ENCODE measurements around the gene PRR4.

PRR4 gene, protein sequence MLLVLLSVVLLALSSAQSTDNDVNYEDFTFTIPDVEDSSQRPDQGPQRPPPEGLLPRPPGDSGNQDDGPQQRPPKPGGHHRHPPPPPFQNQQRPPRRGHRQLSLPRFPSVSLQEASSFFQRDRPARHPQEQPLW

DNA sequence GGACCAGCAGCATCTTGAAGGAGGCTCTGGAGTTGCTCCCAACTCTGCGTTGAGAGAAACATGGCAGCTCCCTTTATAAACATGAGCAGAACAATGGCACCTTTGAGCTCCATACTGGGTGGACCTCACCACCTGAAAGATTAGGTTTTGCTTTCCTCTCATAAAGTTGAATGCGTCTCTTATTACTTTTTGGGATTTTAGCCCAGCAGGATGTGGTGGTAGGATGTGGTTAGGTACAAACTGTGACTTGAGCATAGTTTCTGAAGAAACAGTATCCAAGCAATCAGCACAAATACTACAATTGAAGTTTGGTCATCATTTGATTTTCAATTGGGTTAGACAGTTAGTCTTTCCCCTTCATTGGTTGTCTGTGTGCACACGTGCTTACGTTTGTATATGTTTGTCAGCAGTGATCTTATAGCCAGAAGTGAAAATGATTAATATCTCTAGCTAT is at the start of gene PRR4:
Gene PRR4, minus strand, starts transcription at position 51 of the 454 bp plus-strand sequence. Its CDS starts 38 bp downstream, at position 13.
- DNase-seq, result no peak

DNA sequence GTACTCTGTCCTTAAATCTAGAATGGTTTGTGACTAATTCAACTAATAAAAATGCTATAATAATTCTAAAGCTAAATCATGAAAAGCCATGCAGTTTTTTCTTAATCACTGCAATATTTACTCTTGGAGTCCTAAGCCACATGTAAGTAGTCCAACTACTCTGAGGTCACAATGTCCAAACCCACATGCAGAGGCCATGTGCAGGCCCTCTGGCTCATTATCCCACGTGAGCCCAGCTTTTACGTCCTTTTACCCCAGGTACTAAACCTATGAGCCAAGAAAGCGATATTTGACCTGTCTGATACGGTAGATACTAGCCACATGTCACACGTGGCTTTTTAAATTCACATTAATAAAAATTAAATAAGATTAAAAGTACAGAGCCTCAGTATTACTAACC is 47.6 kb upstream of the PRR4 start:
- DNase-seq, result no peak

DNA sequence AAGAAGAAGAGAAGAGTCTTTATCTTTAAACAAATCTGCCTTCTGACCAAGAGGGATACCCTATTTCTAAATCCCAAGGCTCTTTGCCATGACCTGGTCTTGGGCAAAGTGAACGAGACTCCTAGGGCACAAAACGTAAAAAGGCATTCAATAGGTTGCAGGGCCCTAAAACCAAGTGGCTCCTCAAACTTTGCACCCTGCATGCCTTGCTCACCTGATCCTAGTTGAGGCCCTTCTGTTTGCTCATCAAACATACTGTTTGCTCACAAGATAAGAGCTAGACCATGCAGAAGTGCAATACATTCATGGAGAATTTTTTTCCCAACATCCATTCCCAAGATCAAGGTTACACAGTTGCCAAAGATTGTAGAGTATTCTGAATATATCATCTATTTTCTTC is 42.7 kb upstream of the PRR4 start:
- DNase-seq, result no peak

DNA sequence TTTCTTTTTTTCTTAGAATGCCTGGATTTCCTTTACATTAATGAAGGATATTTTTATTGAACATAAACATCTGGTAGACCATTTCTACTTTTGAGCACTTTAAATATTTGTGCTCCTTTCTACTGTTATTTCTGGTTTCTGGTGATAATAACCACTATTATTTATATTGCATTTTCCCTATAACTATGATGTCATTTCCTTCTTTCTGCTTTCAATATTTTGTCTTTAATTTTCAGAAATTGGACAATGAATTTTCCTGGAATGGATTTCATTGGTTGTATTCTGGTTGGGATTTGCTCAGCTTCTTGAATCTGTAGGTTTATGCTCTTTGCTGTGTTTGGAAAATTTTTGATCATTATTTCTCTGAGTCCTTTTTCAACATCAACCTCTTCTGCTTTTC is 40.0 kb upstream of the PRR4 start:
- DNase-seq, result no peak

DNA sequence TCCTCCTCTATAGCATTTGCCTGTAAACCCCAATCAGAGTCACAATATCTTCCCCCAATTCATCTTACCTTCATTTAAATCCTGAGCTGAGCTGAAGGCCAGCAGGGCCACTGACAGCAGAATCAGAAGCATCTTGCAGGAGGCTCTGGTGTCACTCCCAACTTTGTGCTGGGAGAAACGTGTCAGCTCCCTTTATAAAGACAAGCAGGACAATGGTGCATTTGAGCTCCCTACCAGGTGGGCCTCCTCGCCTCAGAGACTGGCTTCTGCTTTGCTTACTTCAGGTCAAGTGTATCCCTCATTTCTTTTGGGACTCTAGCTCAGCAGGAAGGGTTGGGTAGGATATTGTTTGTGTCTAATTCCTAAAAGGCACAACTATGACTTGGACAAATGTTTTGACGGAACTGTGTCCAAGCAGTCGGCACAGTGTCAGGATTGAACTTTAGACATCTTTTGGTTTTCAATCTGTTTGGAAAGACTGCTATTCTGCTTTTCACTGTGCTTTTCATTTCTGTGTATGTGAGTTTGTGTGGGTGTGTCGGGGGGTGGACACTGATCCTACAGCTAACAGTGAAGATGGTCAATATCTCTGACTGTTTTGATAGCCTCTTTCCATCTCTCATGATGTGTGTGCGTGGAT is 34.9 kb upstream of the PRR4 start, which contains the start of gene PRH1:
Gene PRH1, minus strand, starts transcription at position 170 of the 640 bp plus-strand sequence. Its CDS starts 38 bp downstream, at position 132.
- no peak for DNase-seq

DNA sequence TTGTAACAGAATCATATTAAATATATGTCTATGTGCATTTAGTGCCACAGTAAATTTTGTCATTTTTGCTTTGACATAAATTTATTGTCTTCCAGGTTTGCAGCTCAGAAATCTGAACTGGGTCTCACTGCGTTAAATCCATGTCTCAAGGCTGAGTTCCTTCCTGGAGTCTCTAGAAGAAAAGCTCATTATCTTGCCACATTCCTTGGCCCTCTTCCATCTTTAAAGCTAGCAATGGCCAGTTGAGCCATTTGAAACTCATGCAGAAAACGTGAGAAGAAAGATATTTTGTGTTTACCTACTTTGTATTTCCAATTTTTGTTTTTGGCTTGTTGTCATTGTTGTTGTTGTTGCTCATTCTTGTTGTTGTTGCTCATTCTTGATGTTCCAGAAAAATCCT is 24.1 kb upstream of the PRR4 start:
- no peak for DNase-seq

DNA sequence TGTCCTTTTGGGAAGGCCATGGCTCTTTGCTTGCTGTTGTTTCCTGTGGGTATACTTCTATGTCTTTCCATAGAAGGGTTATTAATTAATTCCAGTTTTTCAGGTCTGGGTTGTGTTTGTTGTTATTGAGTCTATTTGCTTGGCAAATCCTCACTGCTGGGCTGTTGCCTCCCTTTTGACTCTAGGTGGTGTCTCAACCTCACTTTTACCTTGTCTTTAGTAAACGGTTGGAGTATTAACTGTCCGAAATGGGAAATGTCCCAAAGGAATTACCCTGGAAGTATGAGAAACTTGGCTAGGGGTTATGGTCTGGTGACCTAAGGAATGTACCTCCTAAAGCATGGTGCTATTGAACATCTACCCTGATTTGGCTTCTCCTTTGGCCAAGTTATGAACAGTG is 18.1 kb upstream of the PRR4 start:
- DNase-seq, result no peak

DNA sequence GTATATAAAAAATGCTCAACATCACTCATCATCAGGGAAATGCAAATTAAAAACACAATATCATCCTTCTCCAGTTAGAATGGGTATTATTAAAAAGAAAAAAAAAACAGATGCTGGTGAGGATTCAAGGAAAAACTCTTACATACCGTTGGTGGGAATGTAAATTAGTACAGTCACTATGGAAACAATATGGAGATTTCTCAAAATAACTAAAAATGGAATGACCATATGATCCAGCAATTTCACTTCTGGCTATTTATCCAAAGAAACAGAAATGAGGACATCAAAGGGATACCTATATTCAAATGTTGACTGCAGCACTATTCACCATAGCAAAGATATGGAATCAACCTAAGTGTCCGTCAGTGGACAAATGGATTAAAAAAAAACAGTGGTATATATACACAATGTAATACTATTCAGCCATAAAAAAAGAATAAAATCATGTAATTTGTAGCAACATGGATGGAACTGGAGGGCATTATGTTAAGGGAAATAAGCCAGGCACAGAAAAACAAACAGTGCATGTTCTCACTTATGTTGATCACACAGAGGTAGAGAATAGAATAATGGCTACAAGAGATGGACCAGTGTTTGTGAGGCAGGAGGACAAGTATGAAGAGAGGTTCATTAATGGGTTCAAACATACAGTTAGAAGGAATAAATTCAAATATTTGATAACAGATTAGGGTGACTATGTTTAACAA is 14.4 kb upstream of the PRR4 start:
- no peak for DNase-seq

DNA sequence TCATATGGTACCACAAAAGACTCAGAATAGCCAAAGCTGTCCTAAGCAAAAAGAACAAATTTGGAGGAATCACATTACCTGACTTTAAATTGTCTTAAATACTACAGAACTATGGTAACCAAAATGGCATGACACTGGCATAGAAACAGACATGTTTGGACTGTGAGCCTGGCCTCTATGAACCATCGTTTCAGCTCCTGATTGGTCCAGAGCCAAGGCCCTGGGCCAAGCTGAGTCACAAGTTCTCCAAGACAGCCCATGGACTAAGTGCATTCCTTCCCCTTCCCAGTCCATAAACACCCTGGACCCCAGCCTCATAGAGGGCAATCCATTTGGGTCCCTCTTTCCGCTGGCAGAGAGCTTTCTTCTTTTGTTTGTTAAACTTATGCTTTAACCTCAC is 12.1 kb upstream of the PRR4 start:
- DNase-seq, result no peak

DNA sequence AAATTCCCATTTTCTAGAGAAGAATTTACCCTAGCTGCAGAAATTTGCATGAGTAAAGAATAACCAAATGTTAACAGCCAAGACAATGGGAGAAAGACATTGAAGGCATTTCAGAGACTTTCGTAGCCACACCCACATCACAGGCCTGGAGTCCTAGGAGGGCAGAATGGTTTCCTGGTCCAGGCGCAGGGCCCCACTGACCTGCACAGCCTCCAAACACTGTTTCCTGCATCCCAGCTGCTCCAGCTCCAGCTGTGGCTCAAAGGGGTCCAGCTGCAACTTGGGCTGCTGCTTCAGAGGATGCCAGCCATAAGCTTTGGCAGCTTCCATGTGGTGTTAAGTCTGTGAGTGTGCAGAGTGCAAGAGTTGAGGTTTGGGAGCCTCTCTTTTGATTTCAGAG is 6.5 kb upstream of the PRR4 start:
- DNase-seq, result no peak

DNA sequence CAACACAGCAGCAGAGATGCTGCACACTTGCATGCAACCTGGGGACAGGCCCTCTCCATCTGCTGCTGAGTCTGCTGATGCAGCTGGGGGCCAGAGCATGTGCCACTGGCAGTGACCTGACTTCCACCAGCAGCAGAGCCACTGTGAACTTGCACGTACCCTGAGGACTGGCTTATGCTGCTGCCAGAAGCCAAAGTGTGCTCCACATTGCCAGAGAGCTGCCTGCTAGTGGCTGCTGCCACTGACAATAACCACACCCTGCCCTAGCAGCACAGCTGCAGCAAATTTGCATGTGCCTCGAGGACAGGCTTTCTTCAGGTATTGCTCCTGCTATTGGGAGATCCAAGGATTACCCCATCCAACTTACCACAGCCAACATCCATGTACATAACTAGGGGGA is 4.5 kb upstream of the PRR4 start:
- DNase-seq, result no peak

DNA sequence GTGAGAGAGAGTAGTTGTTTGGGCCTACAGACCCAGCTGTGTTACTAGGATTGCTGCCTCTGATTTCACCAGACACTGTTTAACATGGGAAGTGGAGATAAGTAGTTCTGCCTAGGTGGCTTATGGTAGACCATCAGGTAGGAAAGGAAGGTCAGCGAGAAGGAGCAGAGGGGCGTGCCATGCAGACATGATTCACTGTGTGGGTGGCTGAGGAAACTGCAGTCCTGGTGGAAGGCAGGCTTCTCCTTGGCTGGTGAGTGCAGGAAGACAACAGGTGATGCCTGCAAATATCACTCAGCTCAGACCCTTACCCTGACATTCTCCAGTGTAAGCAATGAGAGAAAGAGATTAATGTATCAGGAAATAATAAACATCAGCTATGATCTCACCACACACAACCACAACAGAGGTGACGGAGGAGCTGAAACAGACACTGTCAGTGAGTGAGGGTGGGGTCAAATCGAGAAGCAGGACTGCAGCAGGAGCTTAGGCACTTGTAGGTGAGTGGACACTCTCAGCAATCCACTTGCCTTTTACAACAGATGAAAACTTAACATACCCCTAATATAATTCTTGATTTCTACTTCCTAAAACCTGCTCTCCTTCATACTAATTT is 2.1 kb upstream of the PRR4 start:
- no peak for DNase-seq

DNA sequence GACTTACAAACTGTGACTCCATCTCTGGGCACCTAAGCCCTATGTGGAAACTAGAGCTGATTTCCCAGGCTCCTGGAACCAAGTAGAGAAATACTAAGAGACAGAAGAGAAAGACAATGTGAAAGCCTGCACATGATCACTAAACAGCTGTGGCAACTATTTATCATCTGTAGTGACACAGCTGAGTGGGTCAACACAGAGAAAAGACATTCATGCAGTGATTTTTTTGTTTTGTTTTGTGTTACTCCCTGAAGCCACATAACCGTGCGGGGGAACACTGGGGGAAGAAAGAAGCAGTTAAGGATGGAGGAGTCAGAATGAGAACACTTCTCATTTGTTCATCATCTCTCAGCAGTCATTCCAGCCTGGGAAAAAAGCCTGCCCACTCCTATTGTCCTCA is 1.5 kb downstream of the PRR4 start:
- DNase-seq, result no peak

DNA sequence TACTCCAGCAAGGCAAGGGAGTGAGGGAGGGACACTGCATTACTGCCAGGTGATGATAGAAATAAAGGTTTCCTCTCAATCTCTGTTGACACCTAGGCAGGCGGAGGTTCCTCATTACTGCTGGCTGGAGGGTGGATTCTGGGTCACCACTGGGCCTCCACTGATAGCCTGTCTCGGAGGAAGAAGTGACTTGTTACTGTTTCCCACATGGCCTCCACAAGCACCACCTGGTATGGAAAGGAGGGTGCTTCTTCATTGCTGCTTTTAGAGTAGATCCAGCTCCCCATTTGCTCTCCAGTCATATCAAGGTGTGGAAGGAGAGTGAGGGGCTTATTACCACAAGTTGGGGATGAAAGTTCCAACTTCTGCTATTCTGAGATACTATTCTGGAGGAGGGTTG is 6.4 kb downstream of the PRR4 start:
- no peak for DNase-seq

DNA sequence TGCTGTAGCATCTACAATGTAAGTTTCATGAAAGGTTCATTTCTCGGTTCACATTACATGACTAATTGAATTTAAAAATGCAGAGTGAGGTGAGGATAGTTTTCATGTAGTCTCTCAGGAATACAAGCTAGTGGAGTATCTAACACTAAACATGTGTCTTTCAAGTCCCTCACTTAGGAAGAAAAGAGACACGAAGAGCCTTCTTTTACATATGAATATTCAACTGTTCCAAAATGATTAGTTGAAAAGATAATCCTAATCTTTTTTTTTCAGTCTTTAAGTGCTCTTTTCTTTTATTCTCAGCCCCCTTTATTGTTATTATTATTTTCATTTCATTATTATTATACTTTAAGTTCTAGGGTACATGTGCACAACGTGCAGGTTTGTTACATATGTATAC is 10.8 kb downstream of the PRR4 start:
- DNase-seq, result no peak

DNA sequence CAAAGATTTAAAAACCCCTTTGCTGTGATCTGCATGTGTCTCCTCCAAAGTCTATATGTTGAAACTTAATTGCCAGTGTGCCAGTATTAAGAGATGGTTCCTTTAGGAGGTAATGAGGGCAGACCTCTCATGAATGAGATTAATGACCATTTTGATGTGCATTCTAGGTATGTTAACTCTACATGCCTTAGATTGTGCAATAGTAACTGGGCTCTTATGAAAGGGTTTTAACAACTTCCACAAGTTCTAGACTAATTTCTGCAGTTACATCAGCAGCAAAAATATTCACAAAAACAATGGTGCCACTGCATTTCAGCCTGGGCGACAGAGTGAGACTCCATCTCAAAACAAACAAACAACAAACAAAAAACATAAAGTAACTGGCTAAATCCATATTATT is 19.3 kb downstream of the PRR4 start:
- DNase-seq, result no peak

DNA sequence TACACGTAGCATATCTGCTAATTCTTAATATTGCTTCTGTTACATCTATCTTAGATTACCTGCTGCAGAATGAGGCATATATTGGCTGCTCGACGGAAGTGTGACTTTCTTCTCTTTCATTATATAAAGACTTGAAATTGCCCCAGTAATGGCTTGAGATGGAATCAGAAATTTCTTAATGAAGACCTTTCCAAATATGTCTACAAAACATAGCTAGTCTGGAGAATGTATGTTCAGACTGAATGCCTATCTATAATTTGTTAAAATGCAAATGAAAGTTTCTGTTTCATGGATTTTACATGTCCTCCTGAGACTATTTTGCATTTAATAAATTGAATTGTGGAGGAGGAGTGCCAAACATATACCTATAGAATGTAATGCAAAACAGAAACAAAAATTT is 23.0 kb downstream of the PRR4 start, which contains the start of gene TAS2R10:
Gene TAS2R10, minus strand, starts transcription at position 101 of the 400 bp plus-strand sequence. Its CDS starts 89 bp downstream, at position 12.
- DNase-seq, result no peak

DNA sequence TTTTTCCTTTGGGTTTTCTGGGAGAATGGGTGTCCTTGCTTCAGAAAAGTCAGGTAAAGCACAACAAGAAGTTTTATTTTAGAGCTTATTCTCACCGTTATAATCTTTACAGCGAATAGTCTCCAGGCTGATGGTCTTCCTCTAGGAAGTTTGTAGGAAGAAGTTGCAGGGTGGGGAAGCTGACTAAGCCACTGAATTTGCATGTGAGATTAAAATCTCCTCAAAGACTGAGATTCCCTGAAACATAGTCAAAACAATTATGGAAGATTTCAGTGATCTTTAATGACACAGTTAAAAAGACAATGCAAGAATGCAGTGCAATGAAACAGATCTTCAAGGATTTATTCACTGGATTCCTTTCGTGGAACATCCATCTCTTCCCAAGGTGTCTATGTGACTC is 24.3 kb downstream of the PRR4 start:
- no peak for DNase-seq

DNA sequence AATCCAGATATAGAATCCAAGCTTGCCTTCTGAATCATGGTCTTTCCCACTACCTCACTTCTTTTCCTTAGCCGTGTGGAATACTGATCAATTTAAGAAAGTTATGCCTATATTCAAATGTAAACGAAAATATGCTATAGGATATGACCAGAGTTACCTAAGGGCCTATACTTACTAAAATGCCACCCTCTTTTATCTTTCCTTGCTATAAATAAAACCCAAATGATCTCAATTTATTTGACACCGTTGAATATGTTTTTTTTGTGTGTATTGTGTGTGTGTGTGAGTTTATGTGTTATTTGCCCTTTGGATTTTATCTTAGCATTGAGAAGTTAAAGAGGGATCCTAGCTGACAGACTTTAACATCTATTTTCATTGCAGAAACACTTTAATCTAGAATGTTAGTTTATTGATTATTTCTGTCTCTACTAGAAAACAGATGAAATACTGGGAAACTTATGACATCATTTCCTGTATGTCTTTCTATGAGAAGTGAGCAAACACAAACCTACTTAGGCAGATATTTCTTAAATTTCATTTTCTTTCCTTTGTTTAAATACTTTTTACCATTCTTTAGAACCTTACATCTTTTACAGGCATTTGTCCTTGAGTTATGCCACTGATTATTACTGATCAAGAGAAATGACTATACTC is 37.3 kb downstream of the PRR4 start:
- no peak for DNase-seq

DNA sequence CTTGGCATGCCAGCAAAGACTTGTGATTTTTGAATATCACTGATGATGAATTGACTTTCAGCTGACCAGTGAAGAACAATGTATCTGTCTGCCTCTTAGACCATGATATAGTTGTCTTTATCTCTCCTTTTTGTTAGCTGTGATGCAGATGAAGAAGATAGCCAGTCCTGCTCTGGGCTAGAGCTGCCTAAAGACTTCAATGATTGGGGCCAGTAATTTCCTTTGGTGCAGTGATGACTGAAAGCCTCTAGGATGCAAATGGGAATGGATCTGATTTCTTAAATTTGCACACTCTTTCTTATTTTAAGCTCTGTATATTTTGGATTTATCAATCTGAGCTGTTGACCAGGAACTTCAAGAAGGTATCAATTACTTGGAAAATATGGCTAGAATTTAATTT is 39.2 kb downstream of the PRR4 start, which contains the start of gene TAS2R9:
Gene TAS2R9, minus strand, starts transcription at position 101 of the 400 bp plus-strand sequence. Its CDS starts 93 bp downstream, at position 8.
- DNase-seq, result no peak

DNA sequence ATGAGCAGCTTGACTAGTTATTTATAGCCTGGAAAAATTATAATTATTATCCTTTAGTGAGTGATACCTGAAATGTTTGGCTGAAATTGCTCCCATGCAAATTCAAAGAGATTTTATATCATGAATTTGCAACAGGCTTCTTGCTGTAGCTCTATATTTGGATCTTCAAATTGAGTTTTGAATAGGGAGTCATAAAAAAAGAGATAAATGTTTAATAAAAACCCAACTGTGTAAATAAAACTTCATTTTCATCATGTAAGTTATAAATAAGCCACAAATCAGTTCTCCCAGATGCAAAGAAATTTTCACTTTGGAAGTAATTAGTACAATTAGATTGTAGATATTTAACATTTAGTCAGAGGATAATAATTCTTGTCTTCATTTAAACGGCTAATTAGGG is 42.1 kb downstream of the PRR4 start, which contains the start of gene TAS2R8:
Gene TAS2R8, minus strand, starts transcription at position 101 of the 400 bp plus-strand sequence. CDS start 306 bp downstream, outside the sequence.
- DNase-seq, result no peak

DNA sequence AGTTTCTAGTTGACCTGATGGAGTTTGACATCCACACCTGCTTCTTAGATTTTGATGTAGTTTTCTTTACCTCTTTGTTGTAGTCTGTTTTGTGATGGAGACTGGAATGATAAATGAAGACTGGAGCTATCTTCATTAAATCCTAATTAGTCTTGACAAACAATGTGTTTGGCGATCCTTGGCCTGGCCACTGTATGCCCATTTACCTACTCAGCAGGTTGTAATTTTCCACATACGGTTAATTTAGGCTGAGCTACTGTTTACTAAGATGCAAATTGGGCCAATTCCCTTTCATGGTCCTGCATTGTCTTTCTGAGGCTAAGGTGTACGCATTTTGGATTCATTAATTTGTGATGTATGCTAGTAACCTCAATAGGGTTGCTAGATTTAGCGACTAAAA is 46.7 kb downstream of the PRR4 start, which contains the start of gene TAS2R7:
Gene TAS2R7, minus strand, starts transcription at position 41 of the 400 bp plus-strand sequence. CDS start 57 bp downstream, outside the sequence.
- DNase-seq, result no peak

DNA sequence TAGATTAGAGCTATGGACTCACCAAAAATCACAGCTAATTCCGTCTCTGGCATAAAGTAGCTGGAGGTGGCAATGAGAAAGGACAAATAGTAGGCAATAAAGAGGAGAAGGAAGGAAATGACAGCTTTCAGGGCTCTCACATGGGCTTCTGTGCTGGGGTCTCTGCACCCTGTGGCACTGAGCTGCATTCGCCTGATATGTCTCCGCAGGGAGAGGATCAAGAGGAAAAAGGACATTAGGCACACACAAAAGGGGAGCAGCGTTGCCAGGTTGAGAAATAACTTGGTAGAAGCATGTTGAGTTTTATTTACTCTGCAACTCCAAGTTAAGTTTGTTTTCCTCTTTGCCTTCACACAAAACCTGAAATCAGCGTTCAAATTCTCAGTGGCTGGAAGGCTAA is 47.5 kb downstream of the PRR4 start:
- no peak for DNase-seq

Data from activated CD4-positive, alpha-beta T cell treated with anti-CD3 and anti-CD28 coated beads, Interleukin-2, amount 50 U/mL, for 4 hours (primary cell).